HL-60 (cell line): Measurements from ENCODE around the gene CEP63.
"Not testable (repeated sequence)": the region's sequence is repeated elsewhere in the genome, so short reads cannot be mapped to it uniquely, and the experiment has no call there.

Experiments
- DNase-seq, 2 experiments: peaks; one replicate each; pipeline ENCODE4 v3.0.0-alpha.2; 2010 to 2020; ENCODE audit warnings: low read depth in 1 of 2, low spot score in 1 of 2
- H3K27ac ChIP-seq: fragments of 250-450 bp; sonication (Bioruptor Pico); replicated peaks from 2 replicates; pipeline ENCODE4 v1.5.1; 2020; ENCODE audit warnings: mild to moderate bottlenecking, moderate library complexity
- H3K27me3 ChIP-seq: fragments of 250-450 bp; sonication (Bioruptor Pico); 2 replicates; pipeline ENCODE4 v1.5.1; 2021; ENCODE audit warnings: mild to moderate bottlenecking, moderate library complexity; ENCODE audit not compliant: insufficient read depth, poor library complexity, severe bottlenecking
- H3K4me3 ChIP-seq: replicated peaks from 2 replicates; pipeline ENCODE4 v1.5.1; 2011; ENCODE audit warnings: mild to moderate bottlenecking, control low read depth, low read length; ENCODE audit not compliant: insufficient read depth
- CTCF ChIP-seq: IDR thresholded peaks from one replicate; pipeline ENCODE4 v1.5.1; 2011; ENCODE audit warnings: low read length, control low read depth, inconsistent platforms; ENCODE audit not compliant: insufficient read depth
- GABPA ChIP-seq: IDR thresholded peaks from 2 replicates; pipeline ENCODE4 v1.6.1; 2012; ENCODE audit warnings: low read depth
- POLR2AphosphoS5 ChIP-seq: IDR thresholded peaks from 2 replicates; pipeline ENCODE4 v1.6.1; 2012; ENCODE audit warnings: low read depth
- REST ChIP-seq: IDR thresholded peaks from 2 replicates; pipeline ENCODE4 v1.6.1; 2012; ENCODE audit warnings: low read depth; ENCODE audit not compliant: insufficient replicate concordance
- SPI1 ChIP-seq: IDR thresholded peaks from 2 replicates; pipeline ENCODE4 v1.6.1; 2012; ENCODE audit warnings: low read depth, mild to moderate bottlenecking, borderline replicate concordance

Gene CEP63

GRCh38 chr3:134592806-134593205, 106.9 kb downstream of the CEP63 start:
- H3K27me3 ChIP-seq, result no peaks in the 10 kb centered on the region
- no peak for DNase-seq
- no peak for TF ChIP-seq GABPA
- no peak for TF ChIP-seq CTCF
- TF ChIP-seq SPI1, result no peak
- no peak for TF ChIP-seq REST
- TF ChIP-seq POLR2AphosphoS5, result no peak
- no peak overlapping the region for H3K4me3 ChIP-seq
- no peak overlapping the region for H3K27ac ChIP-seq

- no peak overlapping the region for H3K27ac ChIP-seq
- H3K27me3 ChIP-seq, result no peaks in the 10 kb centered on the region
- no peak for DNase-seq
- TF ChIP-seq SPI1 (no peak), CTCF (no peak), POLR2AphosphoS5 (no peak), GABPA (no peak), REST (no peak)
- no peak overlapping the region for H3K4me3 ChIP-seq
Measured at GRCh38 chr3:134594331-134594741, 108.5 kb downstream of the CEP63 start.

- not testable (repeated sequence) for H3K27me3 ChIP-seq, H3K27ac ChIP-seq, H3K4me3 ChIP-seq, DNase-seq
Measured at GRCh38 chr3:134594986-134595385, 109.1 kb downstream of the CEP63 start.

- no peak overlapping the region for H3K27ac ChIP-seq
- DNase-seq, result no peak
- H3K4me3 ChIP-seq, result no peak overlapping the region
- TF ChIP-seq SPI1 (no peak), CTCF (no peak), GABPA (no peak), REST (no peak), POLR2AphosphoS5 (no peak)
- H3K27me3 ChIP-seq, result no peaks in the 10 kb centered on the region
Measured at GRCh38 chr3:134597390-134597970, 111.6 kb downstream of the CEP63 start.
